Measurements from ENCODE around the gene HIVEP3. TPM values are rescaled to one million over a fixed set of nuclear protein-coding genes. Genes with fewer than 3 reads are reported as not detected.

HIVEP3 gene
- total RNA-seq, 1 donor from 2014 or later = 11.6 TPM

DNA sequence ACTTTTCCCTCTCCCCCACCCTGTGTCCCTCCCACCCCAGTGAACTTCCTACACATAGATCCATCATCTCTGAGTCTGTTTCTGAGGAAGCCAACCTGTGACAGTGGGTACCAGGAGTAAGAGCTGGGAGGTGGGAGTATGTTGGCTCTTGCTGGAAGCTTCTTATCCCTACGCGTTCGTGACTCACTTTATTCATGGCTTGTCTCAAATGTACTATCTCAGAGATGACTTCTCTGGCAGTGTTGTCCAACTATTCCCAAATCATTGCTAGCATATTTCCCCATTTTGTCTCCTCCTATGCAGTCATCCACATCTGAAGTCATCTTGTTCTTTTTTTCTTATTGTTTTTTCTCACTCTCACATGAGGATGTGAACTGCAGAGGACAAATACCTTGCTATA lies 88.0 kb downstream of the HIVEP3 start:
- H3K4me3 ChIP-seq = no peak overlapping the region
- TF ChIP-seq, protein P1, sequence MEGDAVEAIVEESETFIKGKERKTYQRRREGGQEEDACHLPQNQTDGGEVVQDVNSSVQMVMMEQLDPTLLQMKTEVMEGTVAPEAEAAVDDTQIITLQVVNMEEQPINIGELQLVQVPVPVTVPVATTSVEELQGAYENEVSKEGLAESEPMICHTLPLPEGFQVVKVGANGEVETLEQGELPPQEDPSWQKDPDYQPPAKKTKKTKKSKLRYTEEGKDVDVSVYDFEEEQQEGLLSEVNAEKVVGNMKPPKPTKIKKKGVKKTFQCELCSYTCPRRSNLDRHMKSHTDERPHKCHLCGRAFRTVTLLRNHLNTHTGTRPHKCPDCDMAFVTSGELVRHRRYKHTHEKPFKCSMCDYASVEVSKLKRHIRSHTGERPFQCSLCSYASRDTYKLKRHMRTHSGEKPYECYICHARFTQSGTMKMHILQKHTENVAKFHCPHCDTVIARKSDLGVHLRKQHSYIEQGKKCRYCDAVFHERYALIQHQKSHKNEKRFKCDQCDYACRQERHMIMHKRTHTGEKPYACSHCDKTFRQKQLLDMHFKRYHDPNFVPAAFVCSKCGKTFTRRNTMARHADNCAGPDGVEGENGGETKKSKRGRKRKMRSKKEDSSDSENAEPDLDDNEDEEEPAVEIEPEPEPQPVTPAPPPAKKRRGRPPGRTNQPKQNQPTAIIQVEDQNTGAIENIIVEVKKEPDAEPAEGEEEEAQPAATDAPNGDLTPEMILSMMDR (IDR thresholded peaks at IDR 0.05) = no peak
- H3K9me3 ChIP-seq = no peaks in the 10 kb centered on the region
- intact Hi-C loops (cut with DNase I) = no loop called here
- no peaks in the 10 kb centered on the region for H3K36me3 ChIP-seq
- DNase-seq = no peak
- H3K27me3 ChIP-seq (ENCODE audit: low read depth) = no peaks in the 10 kb centered on the region
- ATAC-seq = no peak
- H3K27ac ChIP-seq = no peak overlapping the region
- H3K4me1 ChIP-seq = peaks cover 4% of the 10 kb centered on the region

DNA sequence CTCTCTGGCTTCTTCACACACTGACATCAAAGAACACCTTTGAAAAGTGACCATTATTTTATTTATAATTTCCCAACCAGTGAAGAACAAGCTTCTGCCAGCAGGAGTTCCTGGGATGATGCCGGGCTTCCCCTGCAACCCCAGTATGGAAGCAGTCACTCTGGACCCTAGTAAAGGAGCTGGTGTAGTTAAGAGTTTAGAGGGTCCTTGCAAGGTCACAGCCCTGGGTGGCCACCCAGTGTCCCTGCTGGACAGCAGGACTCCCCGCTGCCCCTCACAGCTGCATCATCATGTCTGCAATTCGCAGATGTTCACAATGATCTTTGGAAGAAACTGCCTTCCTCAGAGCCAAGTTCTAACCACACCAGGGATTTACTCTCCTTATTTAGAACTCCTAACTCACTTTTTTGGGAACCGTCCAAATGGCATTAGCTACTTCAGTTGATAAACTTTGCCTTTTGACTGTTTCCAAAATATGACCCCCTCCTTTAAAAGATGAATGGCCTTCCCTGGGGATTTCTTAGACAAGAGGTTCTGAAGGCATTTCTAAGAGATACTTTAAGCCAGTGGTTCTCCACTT lies 90.6 kb downstream of the HIVEP3 start:
- Histone ChIP-seq H3K36me3 (no peaks in the 10 kb centered on the region), H3K27me3 (ENCODE audit: low read depth) (no peaks in the 10 kb centered on the region), H3K4me3 (no peak overlapping the region), H3K4me1 (peaks cover 16% of the 10 kb centered on the region), H3K27ac (no peak overlapping the region), H3K9me3 (no peaks in the 10 kb centered on the region)
- intact Hi-C loops (cut with DNase I) = no loop called here
- ATAC-seq = no peak
- DNase-seq = no peak
- TF ChIP-seq, protein P1 (IDR thresholded peaks at IDR 0.05) = no peak

DNA sequence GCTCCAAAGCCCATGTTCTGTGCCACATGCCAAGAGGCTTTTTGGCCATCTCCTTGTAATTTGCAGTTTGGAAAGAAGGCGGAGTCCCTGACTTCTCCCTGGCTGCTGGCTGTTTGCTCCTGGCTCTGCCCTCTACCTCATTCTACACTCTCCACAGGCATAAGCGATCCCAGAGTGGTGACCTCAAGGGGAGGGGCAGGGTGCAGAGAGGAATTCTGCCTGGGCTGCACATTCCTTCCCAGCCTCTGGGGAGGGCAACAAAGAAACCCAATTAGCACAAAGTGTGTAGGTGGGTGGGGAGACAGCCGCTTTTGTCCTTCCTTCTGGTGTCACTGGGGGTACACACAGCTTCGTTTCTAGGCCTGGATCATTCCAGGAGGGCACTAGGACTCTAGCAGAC lies 95.3 kb downstream of the HIVEP3 start:
- H3K27ac ChIP-seq = peak overlapping the region; percentile 34
- intact Hi-C loops (cut with DNase I) = no loop called here
- ATAC-seq = peak; percentile 93 to 96

DNA sequence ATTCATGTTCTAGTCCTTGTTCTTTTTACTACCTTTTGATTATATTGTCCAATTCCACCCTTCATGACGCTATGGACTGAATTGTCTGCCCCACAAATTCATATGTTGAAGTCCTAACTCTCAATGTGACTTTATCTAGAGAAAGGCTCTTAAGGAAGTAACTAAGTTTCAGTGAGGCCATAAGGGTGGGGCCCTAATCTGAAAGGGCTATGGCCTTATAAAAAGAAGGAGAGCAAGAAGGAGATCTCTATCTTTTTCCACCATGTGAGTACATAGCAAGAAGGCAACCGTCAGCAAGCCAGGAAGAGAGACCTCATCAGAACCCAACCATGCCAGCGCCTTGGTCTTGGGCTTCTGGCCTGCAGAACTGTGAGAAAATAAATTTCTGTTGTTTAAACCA lies 95.9 kb downstream of the HIVEP3 start:
- no peak for ATAC-seq
- Histone ChIP-seq H3K27ac (no peak overlapping the region), H3K4me1 (peaks cover 12% of the 10 kb centered on the region), H3K27me3 (ENCODE audit: low read depth) (no peaks in the 10 kb centered on the region), H3K4me3 (no peak overlapping the region), H3K36me3 (no peaks in the 10 kb centered on the region), H3K9me3 (no peaks in the 10 kb centered on the region)
- intact Hi-C loops (cut with DNase I) = no loop called here
- TF ChIP-seq, protein P1 (IDR thresholded peaks at IDR 0.05) = no peak
- no peak for DNase-seq

More for the DNA sequence above, 95.3 kb downstream of the HIVEP3 start:
- Histone ChIP-seq H3K36me3 (no peaks in the 10 kb centered on the region), H3K4me1 (peaks cover 12% of the 10 kb centered on the region), H3K9me3 (no peaks in the 10 kb centered on the region), H3K4me3 (no peak overlapping the region), H3K27me3 (ENCODE audit: low read depth) (no peaks in the 10 kb centered on the region)
- DNase-seq = peak; percentile 60
- TF ChIP-seq, protein P1 (IDR thresholded peaks at IDR 0.05) = no peak

DNA sequence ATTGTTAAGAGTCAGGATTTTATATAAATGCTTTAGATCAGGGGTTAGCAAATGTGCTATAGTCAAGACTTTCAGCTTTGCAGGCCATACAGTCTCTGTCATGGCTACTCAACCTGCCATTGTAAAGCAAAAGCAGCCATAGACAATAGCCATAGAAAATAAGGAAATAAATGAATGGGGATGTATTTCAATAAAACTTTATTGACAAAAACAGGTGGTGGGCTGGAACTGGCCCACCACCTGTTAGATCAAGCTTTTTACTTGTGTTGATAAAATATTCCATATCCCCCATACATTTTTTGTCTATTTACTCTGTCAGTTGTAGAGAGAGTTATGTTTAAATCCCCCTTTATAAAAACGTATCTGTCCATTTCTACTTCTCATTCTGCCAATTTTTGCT lies 98.9 kb downstream of the HIVEP3 start:
- H3K4me1 ChIP-seq = peaks cover 12% of the 10 kb centered on the region
- no peak overlapping the region for H3K27ac ChIP-seq
- H3K27me3 ChIP-seq (ENCODE audit: low read depth) = no peaks in the 10 kb centered on the region
- intact Hi-C loops (cut with DNase I) = no loop called here
- H3K4me3 ChIP-seq = no peak overlapping the region
- H3K9me3 ChIP-seq = no peaks in the 10 kb centered on the region
- ATAC-seq = no peak
- TF ChIP-seq, protein P1 (IDR thresholded peaks at IDR 0.05) = no peak
- no peaks in the 10 kb centered on the region for H3K36me3 ChIP-seq
- DNase-seq = no peak
